OCI-LY7 (cell line): ENCODE results near the gene ETFBKMT. TPM values are rescaled to one million over a fixed set of nuclear protein-coding genes. Genes with fewer than 3 reads are reported as not detected.

Experiments
- BruUV-seq: library from RNA; stranded (reverse); fragments of 400-500 nt; replicated peaks from 2 replicates; lab custom pipeline; 2021; lab: Mats Ljungman, UMichigan
- CTCF ChIA-PET: fragments of 300-600 bp; sonication (Branson Sonifier 250); formaldehyde crosslinking; loops from one replicate; lab custom pipeline; 2022; ENCODE audit warnings: antibody characterized with exemption; ENCODE audit not compliant: unreplicated experiment; lab: Charles Lee
- POLR2A ChIA-PET: fragments of 300-600 bp; sonication (Branson Sonifier 250); formaldehyde crosslinking; loops from one replicate; lab custom pipeline; 2022; ENCODE audit warnings: antibody characterized with exemption; lab: Charles Lee
- DNase-seq: peaks from one replicate; pipeline ENCODE4 v3.0.0-alpha.2; 2015; ENCODE audit warnings: low spot score
- H2AFZ ChIP-seq: fragments of 200-600 bp; sonication (generic), shearing (Covaris generic); 2 replicates; pipeline ENCODE4 v1.6.1; 2014; ENCODE audit warnings: mild to moderate bottlenecking, antibody characterized with exemption, low read length, moderate library complexity
- H3K27ac ChIP-seq: fragments of 200-600 bp; sonication (generic); 2 replicates; pipeline ENCODE4 v1.5.1; 2014; ENCODE audit warnings: mixed run types, low read depth, mild to moderate bottlenecking, moderate library complexity, low read length, inconsistent platforms; ENCODE audit not compliant: poor library complexity, severe bottlenecking
- H3K36me3 ChIP-seq: fragments of 200-600 bp; sonication (generic); 2 replicates; pipeline ENCODE4 v1.6.1; 2014; ENCODE audit warnings: mild to moderate bottlenecking, antibody characterized with exemption, low read length, moderate library complexity, mixed read lengths; ENCODE audit not compliant: insufficient read depth
- H3K4me1 ChIP-seq: fragments of 200-600 bp; sonication (generic); 2 replicates; pipeline ENCODE4 v1.5.1; 2014; ENCODE audit warnings: mild to moderate bottlenecking, low read length; ENCODE audit not compliant: insufficient read depth, poor library complexity, severe bottlenecking
- H3K4me2 ChIP-seq: fragments of 200-600 bp; sonication (generic); 2 replicates; pipeline ENCODE4 v1.6.1; 2014; ENCODE audit warnings: mild to moderate bottlenecking, low read length
- H3K4me3 ChIP-seq: fragments of 200-600 bp; sonication (generic); 2 replicates; pipeline ENCODE4 v1.5.1; 2014; ENCODE audit warnings: mild to moderate bottlenecking, low read depth, low read length; ENCODE audit not compliant: poor library complexity, severe bottlenecking
- H3K79me2 ChIP-seq: fragments of 200-600 bp; sonication (generic); 2 replicates; pipeline ENCODE4 v1.6.1; 2016; ENCODE audit warnings: low read depth, mild to moderate bottlenecking, low read length, moderate library complexity, mixed read lengths; ENCODE audit not compliant: insufficient read depth
- H3K9me2 ChIP-seq: fragments of 200-600 bp; sonication (generic); 2 replicates; pipeline ENCODE4 v1.6.1; 2016; ENCODE audit warnings: mild to moderate bottlenecking, low read length, mixed read lengths; ENCODE audit not compliant: insufficient read depth
- H3K9me3 ChIP-seq: fragments of 200-600 bp; sonication (generic); 2 replicates; pipeline ENCODE4 v1.6.1; 2014; ENCODE audit warnings: mild to moderate bottlenecking, mixed run types, low read length, mixed read lengths
- H4K20me1 ChIP-seq: fragments of 200-600 bp; sonication (generic); 2 replicates; pipeline ENCODE4 v1.6.1; 2014; ENCODE audit warnings: mild to moderate bottlenecking, antibody characterized with exemption, low read length, moderate library complexity, mixed read lengths; ENCODE audit not compliant: insufficient read depth
- EZH2phosphoT487 ChIP-seq: fragments of 200-600 bp; sonication (generic); IDR thresholded peaks from 2 replicates; pipeline ENCODE4 v1.6.1; 2018; ENCODE audit warnings: low read depth, borderline replicate concordance, mild to moderate bottlenecking, mixed run types, antibody characterized with exemption, low read length, moderate library complexity, mixed read lengths
- intact Hi-C: fragments of 100-400 bp; cut with micrococcal nuclease; formaldehyde crosslinking; loops from one replicate; pipeline ENCODE4 v1.10.0; 2022; ENCODE audit not compliant: unreplicated experiment
- total RNA-seq, 2 experiments: library from RNA; depleted of rRNA in 1 of 2; stranded (reverse); fragments of >200 nt in 1 of 2; shearing (Covaris generic) in 1 of 2; gene quantifications; 2 replicates each; pipeline ENCODE4 v1.2.3, GENCODE V29; 2014 to 2022
- TF ChIP-seq, protein P1 (sequence below): fragments of 200-600 bp; sonication (generic); conservative IDR thresholded peaks from 2 replicates; pipeline ENCODE4 v1.5.1; 2014; ENCODE audit warnings: mild to moderate bottlenecking, antibody characterized with exemption, low read length, moderate library complexity, mixed read lengths

Gene ETFBKMT
- total RNA-seq, 2 experiments from 2014 or later = 0.92 to 2.8 TPM

DNA sequence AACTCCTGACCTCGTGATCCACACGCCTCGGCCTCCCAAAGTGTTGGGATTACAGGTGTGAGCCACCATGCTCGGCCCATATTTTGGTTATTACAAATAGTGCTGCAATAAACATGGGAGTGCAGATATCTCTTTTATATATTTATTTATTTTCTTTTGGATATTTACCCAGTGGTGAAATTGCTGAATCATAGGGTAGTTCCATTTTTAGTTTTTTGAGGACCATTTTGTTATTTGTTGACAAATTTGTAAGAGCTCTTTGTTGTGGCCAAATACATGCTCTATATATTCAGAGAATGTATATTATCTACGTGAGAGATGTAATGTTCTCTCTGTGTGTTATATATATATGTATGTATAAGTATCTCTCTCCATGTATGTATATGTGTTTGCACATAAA, 53.4 kb downstream of the ETFBKMT start:
- no peak for TF ChIP-seq EZH2phosphoT487
- TF ChIP-seq, protein P1, sequence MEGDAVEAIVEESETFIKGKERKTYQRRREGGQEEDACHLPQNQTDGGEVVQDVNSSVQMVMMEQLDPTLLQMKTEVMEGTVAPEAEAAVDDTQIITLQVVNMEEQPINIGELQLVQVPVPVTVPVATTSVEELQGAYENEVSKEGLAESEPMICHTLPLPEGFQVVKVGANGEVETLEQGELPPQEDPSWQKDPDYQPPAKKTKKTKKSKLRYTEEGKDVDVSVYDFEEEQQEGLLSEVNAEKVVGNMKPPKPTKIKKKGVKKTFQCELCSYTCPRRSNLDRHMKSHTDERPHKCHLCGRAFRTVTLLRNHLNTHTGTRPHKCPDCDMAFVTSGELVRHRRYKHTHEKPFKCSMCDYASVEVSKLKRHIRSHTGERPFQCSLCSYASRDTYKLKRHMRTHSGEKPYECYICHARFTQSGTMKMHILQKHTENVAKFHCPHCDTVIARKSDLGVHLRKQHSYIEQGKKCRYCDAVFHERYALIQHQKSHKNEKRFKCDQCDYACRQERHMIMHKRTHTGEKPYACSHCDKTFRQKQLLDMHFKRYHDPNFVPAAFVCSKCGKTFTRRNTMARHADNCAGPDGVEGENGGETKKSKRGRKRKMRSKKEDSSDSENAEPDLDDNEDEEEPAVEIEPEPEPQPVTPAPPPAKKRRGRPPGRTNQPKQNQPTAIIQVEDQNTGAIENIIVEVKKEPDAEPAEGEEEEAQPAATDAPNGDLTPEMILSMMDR = no peak
- Histone ChIP-seq H3K36me3 (peaks cover 34% of the 10 kb centered on the region), H4K20me1 (no peaks in the 10 kb centered on the region), H3K9me3 (peaks cover 20% of the 10 kb centered on the region), H3K4me3 (no peak overlapping the region), H3K9me2 (no peaks in the 10 kb centered on the region), H3K4me2 (no peak overlapping the region), H3K79me2 (no peaks in the 10 kb centered on the region), H3K4me1 (peaks cover 20% of the 10 kb centered on the region), H2AFZ (no peak overlapping the region), H3K27ac (no peak overlapping the region)
- intact Hi-C loops = no loop called here
- ChIA-PET POLR2A (interaction anchor here (0.6 to 4.0 kb wide), 4 partner anchors 14 to 356 kb away, joined by 3 to 59 read pairs (median 6); partner anchors contain the start of gene AMN1), CTCF (no interaction called here)
- BruUV-seq = no TSS peak
- no peak for DNase-seq

GRCh38 chr12:31714406-31715271, 55.2 kb downstream of the ETFBKMT start:
- peak overlapping the region; percentile 99 for H2AFZ ChIP-seq
- intact Hi-C loops = no loop called here
- no peak for TF ChIP-seq EZH2phosphoT487
- TF ChIP-seq, protein P1 = no peak
- no peak for DNase-seq
- peak overlapping the region; percentile 50 for H3K4me3 ChIP-seq
- TSS peak; percentile 53 for BruUV-seq
- H4K20me1 ChIP-seq = no peaks in the 10 kb centered on the region
- H3K36me3 ChIP-seq = peaks cover 36% of the 10 kb centered on the region
- peak overlapping the region; percentile 51 for H3K4me2 ChIP-seq
- no peaks in the 10 kb centered on the region for H3K79me2 ChIP-seq
- ChIA-PET POLR2A (interaction anchor here (0.6 to 4.0 kb wide), 21 partner anchors 9 to 237 kb away, joined by 3 to 59 read pairs (median 4); partner anchors contain the start of gene AMN1), CTCF (interaction anchor here (1.3 kb wide), 1 partner anchor 47 kb away, joined by 4 read pairs; no protein-coding TSS in a partner anchor)
- peak overlapping the region; percentile 80 for H3K27ac ChIP-seq
- H3K9me3 ChIP-seq = peaks cover 20% of the 10 kb centered on the region
- H3K9me2 ChIP-seq = no peaks in the 10 kb centered on the region
- H3K4me1 ChIP-seq = peaks cover 20% of the 10 kb centered on the region
